Activated CD4-positive, alpha-beta T cell treated with anti-CD3 and anti-CD28 coated beads, Interleukin-2, amount 50 U/mL, for 16 hours (primary cell): ENCODE results near the gene LAMTOR3.

Source experiments
- DNase-seq: peaks from one replicate; pipeline ENCODE4 v3.0.0-alpha.2; 2020

LAMTOR3 gene, protein sequence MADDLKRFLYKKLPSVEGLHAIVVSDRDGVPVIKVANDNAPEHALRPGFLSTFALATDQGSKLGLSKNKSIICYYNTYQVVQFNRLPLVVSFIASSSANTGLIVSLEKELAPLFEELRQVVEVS

DNA sequence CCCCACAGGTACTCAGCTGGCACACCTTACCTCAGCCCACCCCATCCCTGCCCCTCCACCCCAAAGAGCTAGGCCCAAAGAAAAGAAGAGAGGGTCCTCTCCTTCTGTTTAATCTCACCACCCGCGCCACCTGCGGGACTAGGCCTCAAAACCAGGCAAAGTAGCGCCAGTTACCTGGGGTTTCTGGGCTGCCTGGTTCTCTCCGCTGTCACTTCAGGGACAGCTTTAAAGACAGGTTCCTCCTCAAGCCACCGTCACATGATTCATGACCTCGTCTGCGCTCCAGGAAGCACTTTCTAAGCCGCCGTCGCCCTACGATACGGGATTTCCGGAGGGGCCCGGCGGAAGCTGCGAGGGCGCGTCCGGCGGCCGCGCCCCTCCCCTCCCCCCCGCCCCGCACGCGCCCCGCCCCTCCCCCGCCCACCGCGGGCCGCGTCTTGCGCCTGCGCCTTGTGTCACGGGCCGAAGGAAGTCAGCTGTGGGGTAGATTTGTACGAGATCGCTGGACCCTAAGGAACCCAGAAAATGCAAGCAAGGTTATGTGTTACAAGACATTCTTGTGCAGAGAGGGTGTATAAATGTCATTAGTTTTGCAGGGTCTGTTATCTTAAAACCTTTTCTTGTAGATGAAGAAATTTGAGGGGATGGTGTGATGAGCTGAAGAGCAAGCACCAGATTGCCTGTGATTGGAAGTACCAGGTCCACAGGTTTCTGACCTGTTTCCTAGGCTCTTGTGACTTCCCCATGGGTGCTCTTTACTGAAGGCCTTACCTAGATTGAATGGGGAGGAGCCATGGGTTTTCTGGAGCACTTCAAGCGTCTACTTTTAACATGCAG is at the start of gene LAMTOR3:
Gene LAMTOR3 (minus strand): TSS at position 267 of the 837 bp plus-strand sequence. CDS start 464 bp downstream, outside the sequence.
- DNase-seq, result peak; percentile 94

DNA sequence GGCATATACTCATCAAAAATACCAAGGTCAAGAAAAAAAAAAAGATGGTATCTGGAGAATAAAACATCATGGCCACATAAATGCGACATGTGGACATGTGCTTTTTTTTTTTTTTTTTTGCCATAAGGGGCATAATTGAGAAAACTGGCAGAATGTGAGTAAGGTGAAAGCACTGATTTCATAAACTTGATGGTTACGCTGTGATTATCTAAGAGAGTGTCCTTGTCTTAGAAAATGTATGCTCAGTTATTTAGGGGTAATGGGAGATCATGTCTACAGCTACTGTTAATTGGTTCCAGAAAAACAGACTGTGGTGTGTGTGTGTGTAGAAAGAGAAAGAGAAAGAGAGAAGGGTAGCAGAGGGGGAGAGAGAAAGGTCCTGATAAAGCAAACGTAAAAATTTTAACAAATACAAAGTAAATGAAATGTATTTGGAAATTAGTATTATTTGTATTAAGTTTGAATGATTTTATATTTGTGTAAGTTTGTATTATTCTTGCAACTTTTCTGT is 44.1 kb upstream of the LAMTOR3 start:
- DNase-seq, result no peak

DNA sequence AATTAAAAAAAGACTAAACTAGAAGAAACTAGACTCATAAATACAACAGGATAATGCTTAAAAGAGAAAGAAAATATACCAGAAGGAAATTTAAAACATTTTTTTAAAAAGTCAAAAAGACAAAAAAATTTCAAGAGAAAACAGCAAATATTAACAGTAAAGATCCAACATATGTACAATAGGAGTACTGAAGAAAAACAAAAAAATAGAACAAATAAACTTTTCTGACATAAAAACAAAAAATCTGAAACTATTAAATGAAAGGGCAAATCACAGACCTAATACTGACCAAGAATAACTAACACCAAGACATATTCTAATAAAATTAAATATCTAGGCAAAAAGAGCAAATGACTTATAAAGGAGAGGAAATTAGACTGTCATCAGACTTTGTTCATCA is 40.7 kb upstream of the LAMTOR3 start:
- no peak for DNase-seq

DNA sequence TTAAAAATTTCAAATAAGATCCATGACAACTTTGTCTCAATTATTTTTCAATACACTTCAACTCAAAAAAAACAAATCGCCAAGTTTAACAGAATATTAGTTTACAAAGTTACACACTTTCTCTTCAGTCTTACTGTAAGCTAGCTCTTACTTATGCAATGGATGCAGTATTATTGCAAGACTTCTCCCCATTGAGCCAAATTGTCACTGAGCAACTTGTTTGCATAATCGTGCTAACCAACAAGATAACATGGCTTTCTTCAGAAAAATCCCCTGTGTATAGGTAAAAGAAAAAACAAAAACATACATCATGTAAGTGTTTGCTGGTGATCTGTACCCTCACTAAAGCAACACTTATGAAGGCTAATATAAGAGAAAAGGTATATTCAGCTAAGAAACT is 33.3 kb upstream of the LAMTOR3 start:
- DNase-seq, result no peak

DNA sequence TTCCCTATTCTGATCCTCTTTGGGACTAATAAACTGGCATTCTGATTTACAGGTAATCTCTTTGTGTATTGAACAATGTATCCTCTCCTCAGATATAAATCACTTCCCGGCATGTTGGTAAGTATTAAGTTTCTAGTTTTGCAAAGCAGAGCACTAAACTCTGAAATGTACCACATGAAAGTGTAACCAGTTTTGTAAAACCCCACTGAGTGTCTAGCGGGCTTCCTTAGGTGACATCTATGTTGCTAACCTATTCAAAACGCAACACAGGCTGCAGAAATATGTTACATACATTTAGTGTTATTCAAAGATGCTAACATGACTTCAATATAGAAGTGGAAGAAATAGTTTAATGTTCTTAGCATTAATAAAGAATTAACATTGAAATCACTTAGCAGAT is 26.9 kb upstream of the LAMTOR3 start:
- DNase-seq, result peak; percentile 26

DNA sequence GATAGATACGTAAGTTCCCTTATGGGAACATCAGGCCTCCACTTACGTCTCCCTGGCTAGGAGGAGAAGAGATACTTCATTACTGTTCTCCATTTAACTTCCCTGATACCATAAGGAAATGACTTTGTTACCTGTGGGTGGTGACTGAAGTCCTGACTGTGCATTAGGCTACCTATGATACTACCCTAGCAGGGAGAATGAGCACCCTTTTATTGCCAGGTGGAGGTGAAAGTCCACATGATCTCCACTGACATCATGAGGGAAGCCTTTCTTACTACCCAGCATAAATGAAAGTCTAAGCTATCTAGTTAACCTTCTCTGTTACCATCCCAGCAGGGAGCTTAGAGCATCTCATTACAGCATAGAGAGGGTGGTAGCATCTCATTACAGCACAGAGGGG is 24.4 kb upstream of the LAMTOR3 start:
- no peak for DNase-seq

DNA sequence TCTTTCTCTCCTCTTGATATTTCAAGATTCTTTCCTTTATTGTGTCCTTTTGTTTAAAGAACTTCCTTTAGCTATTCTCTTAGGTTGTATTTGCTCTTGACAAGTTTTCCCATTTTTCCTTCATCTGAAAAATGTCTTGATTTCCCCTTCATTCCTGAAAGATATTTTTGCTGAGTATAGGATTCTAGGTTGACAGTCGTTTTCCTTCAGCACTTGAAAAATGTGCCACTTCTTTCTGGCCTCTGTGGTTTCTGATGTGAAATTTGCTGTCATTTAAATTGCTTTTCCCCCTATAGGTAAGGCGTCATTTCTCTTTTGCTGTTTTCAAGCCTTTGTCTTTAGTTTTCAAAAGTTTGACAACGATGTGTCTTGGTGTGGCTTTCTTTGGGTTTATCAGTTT is 23.3 kb upstream of the LAMTOR3 start:
- DNase-seq, result no peak

DNA sequence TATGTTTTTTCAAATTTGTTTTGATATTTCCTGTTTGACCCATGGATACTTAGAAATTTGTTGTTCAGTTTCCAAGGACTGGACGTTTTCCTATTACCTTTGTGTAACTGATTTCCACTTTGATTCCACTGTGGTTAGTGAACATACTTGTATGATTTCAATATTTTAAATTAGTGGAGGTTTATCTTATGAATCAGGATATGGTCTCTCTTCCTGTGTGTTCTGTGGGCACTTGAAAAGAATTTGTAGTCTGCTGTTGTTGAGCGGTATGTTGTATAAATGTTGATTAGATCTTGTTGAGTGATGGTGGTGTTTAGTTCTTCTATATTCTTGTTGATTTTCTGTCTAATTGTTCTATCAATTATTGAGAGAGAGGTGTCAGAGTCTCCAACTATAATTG is 21.2 kb upstream of the LAMTOR3 start:
- no peak for DNase-seq

DNA sequence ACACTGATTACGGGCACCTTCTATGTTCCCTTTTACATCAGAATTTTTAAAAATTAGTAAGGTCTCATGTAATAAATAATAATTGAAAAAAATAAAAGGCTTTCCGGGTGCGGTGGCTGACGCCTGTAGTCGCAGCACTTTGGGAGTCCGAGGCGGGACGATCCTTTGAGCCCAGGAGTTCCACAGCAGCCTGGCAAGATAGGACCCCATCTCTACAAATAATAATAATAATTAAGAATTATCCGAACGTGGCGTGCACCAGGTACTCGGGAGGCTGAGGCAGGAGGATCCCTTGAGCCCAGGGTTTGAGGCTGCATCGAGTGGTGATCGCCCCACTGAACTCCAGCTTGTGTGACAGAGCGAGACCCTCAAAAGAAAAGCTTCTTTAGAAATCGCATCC is 771 bp upstream of the LAMTOR3 start:
- DNase-seq, result no peak

DNA sequence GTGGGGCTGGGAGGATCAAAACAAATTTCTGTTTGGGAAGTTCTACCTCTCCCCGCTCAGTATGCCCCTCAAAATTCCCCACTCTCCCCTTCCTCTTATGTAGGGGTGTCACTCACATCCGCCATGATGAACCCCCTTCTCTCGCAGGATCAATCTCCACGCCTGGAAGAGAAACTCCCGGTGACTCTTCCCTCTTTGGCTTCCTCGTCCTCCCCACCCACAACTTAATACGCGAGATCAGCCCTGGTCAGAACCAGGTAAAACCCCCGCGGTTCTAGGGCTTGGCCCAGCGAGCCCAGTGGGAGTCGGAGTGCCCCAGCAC is 427 bp downstream of the LAMTOR3 start:
- peak; percentile 4 for DNase-seq

DNA sequence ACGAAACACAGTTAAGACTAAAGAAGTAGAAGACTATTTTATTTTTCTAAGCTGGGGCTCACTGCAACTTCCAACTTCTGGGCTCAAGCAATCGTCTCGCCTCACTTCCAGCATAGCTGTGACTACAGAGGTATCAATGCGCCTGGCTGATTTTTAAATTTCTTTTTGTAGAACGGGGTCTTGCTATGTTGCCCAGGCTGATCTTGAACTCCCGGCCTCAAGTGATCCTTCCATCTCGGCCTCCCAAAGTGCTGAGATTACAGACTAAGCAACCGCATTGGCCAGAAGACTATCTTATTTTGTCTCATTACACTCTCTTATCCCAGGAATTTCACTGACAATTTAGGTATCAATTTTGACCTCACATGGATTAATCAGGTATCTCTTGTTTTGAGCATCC is 1.2 kb downstream of the LAMTOR3 start:
- DNase-seq, result no peak

DNA sequence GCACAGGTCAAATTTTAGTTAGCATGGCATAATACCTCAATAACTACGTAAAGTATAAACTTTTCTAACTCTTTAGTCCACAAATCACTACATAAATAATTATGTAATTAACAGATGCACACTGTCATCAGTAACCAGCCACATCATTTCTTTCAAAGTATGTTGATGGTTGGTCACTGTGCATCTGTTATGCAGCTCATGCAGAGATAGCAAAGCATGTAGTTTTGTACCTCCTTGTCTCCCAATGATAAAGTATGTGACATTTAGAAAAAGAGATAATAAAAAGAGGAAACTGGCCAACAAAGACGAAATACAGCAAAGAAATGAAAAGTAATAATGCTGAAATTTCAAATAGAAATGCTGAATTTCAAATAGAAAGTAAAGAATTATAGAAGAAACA is 2.9 kb downstream of the LAMTOR3 start:
- no peak for DNase-seq

DNA sequence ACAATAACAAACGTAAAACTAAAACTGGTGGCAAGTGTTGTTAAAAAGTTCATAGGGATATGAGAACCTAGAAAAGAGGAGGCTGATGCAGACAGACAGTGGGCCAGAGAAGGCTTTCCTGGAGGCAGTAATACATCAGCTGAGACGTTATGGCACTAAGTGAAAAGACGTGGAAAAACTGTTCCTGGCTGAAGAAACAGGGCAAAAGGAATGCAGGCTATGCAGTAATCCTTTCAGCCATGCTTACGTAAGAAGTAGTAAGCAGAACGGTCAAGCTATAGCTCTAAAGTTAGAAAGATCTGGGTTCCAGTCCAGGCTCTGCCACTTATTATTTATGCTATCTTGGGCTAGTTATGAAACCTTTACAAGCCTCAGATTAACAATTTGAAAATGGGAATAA is 6.4 kb downstream of the LAMTOR3 start:
- DNase-seq, result no peak

DNA sequence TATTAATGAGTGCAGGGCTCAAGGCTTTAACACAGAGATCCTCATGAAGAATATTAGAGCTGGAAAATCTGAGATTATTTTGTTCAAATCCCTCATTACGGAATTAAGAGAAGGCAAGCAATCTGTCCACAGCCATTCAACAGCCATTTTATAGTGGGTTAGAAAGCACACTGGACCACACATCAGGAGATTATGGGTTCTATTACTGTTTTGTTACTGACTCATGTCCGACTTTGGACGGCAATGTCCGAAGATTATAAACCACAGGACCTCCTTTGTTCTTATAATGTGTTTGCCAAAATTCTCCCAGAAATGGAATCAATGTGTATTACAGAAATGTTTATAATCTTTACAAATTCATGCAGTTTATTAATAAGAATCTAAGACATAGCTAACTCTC is 8.1 kb downstream of the LAMTOR3 start:
- DNase-seq, result no peak

DNA sequence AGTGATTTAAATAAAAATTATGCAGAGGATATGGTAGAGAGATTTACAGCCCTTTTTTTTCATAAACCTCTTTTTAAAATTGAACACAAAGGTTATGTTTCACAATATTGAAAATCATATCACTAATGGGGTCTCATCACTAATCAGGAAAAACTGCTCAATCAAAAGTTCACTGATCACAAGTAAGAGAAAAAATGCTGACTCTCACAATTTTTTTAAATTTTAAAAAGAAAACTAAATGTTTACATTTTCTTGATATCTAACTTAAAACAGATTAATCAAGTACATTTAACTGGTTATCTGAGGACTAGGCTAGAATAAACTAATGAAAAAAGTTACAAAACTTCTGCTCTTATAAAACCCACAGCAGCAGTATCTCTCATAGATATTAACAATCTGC is 8.5 kb downstream of the LAMTOR3 start:
- DNase-seq, result no peak

DNA sequence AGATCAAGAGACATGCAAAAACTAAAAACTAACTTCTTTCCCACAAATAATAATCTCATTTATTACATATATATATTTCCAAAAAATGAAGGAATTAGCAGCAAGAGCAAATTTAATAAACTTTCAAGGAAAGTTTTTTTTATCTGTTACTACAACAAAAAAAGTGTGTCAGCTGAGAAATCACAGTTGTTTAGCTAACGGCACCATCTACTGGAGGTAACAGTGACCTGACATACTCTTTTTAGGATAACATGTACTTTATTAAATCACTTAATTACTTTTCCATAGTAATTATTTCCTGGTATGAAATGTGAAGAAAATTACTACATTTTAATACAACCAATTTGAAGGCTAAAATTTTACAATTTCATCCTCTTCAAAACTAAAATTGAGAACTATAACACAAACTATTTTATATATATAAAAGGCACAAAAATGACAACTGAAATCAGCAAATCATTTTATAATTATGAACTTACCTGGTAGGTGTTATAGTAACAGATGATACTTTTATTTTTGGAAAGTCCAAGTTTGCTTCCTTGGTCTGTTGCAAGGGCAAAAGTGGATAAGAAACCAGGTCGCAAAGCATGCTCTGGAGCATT is 9.1 kb downstream of the LAMTOR3 start:
- peak; percentile 61 for DNase-seq

DNA sequence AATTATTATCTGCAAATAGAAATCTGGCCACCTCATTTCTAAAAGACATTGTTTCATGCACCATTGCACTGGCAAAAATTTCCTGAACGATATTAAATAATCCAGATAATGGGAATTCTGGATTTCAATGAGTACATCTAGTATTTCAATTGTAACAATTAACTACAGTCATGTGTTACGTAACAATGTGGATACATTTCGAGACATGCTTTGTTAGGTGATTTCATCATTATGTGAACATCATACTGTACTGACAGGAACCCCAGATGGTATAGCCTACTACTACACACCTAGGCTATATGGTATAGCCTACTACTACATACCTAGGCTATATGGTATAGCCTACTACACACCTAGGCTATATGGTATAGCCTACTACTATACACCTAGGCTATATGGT is 14.8 kb downstream of the LAMTOR3 start:
- no peak for DNase-seq

DNA sequence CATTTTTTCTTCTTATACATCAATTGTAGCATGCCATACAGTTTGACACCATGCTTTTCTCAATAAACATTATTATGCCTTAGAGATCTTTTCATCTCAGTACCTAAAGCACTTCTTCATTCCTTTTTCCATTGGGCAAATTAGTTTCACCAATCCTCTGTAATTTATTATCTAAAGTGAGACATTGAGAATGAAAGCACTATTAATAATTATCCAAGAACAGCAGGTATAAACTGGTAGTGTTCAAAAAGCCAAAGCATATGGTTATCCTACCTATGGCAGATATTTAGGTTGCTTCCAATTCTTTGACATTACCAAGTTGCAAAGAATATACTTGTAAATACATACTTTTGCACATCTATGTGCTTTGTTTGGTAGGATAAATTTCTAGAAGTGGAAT is 15.6 kb downstream of the LAMTOR3 start:
- DNase-seq, result no peak

DNA sequence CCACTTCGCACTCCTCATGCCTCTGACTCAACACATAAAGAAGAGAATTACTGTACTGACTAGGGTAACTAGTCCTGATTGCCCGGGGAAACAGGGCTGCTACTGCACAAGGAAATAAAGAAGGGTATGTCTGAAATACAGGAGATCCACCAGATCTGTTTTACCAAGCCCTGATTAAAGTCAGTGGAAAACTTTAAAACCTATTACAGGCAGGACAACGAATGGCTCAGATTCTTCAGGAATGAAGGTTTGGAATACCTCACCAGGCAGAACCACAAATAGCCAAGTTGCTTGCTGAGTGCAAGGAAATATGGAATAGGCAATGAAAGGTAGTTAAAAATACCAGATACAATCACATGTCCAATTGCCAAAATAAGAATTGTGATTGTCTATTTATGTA is 17.3 kb downstream of the LAMTOR3 start:
- no peak for DNase-seq

DNA sequence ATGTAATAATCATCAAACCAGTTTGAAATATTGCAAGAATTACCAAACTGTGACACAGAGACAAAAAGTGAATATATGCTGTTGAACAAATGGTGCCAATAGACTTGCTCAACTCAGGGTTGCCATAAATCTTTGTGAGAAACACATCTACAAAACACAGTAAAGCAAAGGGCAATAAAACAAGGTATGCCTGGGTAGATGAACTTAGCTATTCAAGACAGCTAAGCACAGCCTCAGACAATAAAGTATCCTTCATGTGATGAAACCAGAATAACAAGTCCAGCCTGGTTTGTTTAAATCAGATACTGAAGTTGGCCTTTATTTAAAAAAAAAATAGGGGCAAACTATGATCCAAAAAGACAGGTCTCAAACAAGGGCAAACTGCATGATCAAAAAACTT is 19.2 kb downstream of the LAMTOR3 start:
- no peak for DNase-seq

DNA sequence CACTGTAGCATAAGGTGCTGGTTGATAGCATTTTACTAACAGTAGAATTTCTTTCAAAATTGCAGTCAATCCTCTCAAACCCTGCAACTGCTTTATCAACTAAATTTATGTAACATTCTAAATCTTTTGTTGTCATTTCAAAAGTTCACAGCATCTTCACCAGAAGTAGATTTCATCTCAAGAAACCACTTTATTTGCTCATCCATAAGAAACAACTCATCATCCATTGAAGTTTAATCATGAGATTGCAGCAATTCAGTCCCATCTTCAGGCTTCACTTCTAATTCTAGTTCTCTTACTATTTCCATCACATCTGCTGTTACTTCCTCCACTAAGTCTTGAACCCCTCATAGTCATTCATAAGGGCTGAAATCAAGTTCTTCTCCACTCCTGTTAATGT is 21.7 kb downstream of the LAMTOR3 start:
- DNase-seq, result peak; percentile 44

DNA sequence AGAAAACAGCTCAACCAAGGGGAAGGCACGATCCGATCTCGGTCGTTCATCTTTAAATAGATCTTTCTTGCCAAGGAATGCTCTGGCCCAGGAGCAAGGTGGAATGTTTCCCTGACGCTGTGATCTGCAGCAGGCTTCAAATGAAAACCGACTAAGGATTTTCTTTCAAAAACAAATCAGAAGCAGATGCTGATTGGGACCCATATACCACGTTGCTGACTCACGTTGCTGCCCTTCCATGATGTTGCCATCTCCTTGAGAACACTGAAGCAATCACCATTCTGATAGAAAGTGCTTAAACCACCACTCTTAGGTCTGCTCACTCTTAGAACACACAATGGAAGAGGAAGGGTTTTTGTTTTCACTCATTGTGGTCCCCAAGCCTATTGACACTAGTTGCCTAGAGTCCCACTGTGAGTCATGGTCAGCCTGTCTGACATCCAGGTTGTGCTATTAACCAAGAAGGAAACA is 26.1 kb downstream of the LAMTOR3 start:
- DNase-seq, result peak; percentile 94

DNA sequence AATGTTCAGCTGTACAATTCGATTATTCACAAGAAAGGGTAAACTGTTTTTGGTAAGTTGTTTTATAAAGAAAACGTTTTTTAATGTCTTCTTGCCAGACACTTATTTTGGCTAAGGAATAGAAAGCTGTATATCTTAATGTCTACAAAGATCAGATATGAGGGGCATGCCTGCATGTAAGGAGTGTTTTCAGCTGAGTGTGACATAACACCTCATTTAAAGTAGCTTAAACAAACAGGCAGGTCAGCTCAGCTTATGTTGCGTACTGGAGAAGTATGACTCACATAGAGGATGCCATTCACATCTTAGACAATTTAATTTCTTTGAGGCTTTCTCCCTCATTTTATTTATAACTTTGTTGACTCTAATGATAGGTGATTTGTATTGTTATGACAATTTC is 30.4 kb downstream of the LAMTOR3 start:
- peak; percentile 25 for DNase-seq
